ENCODE data around the gene GATA3. TPM values are rescaled to one million over a fixed set of nuclear protein-coding genes. Genes with fewer than 3 reads are reported as not detected.

Gene GATA3
- total RNA-seq, 2 donors from 2014 or later = 10.4 to 19.9 TPM

DNA sequence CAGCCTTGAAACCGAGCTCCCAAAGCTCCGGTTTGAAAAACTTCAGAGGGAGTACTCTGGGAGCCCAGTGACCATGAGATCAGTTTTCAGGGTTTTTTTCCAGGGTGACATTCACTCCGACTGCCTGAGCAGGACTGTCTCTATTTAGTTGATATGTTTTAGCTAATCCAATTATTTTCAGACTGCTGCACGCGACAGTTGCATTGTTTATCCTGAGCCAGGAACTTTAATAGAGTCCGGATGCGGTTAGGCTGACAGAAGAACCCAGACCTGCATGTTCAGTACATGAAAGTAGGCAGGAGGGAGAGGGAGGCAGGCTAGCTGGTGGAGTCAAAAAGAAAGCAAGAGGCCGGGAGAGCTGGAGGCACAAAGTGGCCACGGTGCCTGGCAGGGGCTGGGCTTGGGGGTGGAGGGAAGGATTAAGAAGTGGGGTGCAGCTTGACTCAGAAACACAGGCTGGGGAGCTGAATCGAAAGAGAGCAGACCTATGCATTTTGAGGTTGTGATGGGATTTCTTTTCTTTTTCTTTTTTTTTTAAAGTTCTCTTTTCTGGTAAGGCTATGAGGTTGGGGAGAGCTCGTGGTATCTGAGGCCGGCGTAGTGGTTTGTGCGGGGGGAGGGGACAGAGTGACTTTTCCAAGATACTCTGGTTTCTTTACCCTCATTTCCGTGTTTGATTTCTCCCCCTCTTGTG lies 5.7 kb downstream of the GATA3 start:
- WGBS = 19% methylated on average over 15 of the region's 15 CpGs
- TF ChIP-seq POLR2AphosphoS5 (IDR thresholded peaks at IDR 0.05) (peak; percentile 18), POLR2A (IDR thresholded peaks at IDR 0.05) (no peak)

DNA sequence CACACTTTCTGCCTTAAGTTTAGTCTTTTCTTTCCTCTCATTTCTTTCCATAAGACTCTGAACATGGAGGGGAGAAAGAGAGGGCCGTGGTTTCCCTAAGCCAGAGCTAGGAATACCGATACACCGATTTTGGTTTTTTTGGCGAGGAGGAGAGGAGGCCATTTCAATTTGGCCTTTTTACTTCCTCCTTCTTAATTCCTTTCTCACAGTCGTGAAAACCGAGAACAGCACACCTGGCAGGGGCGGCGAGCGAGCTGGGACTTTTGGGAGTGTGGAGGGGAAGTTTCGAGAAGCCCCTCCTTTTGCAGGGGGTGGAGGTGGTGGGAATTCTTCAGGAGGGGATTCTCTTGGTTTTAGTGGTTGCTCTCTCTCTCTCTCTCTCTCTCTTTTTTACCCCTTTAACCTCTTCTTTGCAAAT lies 6.2 kb downstream of the GATA3 start:
- Histone ChIP-seq H3K36me3 (no peaks in the 10 kb centered on the region), H3K27me3 (replicated peaks; ENCODE audit: insufficient read depth) (no peaks in the 10 kb centered on the region), H3K27ac (peak overlapping the region; percentile 52 to 75), H3K9me3 (no peaks in the 10 kb centered on the region), H3K4me1 (replicated peaks) (peaks cover 4% of the 10 kb centered on the region), H3K4me3 (peak overlapping the region in 1 of 2 donors; percentile 59)
- 36% methylated on average over 10 of the region's 10 CpGs for WGBS
- intact Hi-C loops (cut with DNase I) = no loop called here
- no peak for TF ChIP-seq POLR2AphosphoS5 (IDR thresholded peaks at IDR 0.05)
- TF ChIP-seq, protein P1, sequence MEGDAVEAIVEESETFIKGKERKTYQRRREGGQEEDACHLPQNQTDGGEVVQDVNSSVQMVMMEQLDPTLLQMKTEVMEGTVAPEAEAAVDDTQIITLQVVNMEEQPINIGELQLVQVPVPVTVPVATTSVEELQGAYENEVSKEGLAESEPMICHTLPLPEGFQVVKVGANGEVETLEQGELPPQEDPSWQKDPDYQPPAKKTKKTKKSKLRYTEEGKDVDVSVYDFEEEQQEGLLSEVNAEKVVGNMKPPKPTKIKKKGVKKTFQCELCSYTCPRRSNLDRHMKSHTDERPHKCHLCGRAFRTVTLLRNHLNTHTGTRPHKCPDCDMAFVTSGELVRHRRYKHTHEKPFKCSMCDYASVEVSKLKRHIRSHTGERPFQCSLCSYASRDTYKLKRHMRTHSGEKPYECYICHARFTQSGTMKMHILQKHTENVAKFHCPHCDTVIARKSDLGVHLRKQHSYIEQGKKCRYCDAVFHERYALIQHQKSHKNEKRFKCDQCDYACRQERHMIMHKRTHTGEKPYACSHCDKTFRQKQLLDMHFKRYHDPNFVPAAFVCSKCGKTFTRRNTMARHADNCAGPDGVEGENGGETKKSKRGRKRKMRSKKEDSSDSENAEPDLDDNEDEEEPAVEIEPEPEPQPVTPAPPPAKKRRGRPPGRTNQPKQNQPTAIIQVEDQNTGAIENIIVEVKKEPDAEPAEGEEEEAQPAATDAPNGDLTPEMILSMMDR (IDR thresholded peaks at IDR 0.05) = no peak
- no peak for TF ChIP-seq POLR2A (IDR thresholded peaks at IDR 0.05)
- no peak for DNase-seq (ENCODE audit: low spot score)

More for the DNA sequence above, 5.7 kb downstream of the GATA3 start:
- intact Hi-C loops (cut with DNase I) = no loop called here
- Histone ChIP-seq H3K27me3 (replicated peaks; ENCODE audit: insufficient read depth) (no peaks in the 10 kb centered on the region), H3K4me1 (replicated peaks) (peaks cover 4% of the 10 kb centered on the region), H3K27ac (peak overlapping the region; percentile 52 to 75), H3K36me3 (no peaks in the 10 kb centered on the region), H3K4me3 (peak overlapping the region; percentile 4 to 59), H3K9me3 (no peaks in the 10 kb centered on the region)
- DNase-seq (ENCODE audit: low spot score) = no peak

DNA sequence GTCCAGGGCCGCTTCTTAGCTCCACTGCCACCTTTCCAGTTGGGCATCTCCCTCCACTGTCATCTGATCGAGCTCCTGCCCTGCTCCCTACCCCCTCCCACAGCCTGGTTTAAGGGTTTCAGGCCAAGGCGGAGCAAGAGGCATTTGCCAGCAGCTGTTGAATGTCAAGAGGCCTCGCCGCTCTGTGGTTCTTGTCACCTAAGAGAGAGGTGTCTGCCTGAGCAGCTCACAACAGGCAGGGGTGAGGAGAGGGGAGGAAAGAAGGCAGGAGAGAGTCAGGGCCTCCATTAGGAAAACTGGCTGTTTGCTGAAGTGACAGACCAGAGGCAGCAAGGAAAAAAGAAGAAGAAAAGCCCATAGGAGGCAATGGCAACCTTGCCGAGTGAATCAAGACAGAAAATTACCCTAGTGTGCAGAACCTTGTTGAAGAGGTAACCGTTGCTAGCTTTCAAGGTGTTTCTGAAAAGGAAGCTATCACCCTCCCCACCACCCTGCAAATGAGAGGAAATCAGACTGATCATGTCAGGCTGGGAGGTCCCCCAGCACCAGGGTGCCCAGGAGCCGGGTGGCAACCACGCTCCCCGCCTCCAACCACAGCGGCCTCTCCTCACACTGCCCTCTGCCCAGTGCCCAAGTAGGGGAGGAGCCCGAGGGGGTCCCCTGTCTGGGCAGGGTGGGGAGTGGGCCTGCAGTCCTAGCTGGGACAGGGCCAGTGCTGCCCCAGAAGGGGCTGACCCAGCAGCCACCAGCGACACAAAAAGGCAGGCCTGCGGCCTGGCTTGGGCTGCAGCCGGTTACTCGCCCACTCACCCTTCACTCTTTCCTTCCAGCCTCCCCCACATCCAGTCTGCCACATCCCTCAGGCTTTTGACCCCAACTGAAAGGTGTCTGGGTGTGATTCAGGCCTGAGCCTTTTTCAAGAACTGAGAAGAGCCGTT lies 7.1 kb downstream of the GATA3 start:
- Histone ChIP-seq H3K4me3 (peak overlapping the region in 1 of 2 donors; percentile 59), H3K27me3 (replicated peaks; ENCODE audit: insufficient read depth) (no peaks in the 10 kb centered on the region), H3K36me3 (no peaks in the 10 kb centered on the region), H3K4me1 (replicated peaks) (peaks cover 4% of the 10 kb centered on the region), H3K9me3 (no peaks in the 10 kb centered on the region), H3K27ac (peak overlapping the region; percentile 52 to 75)
- intact Hi-C loops (cut with DNase I) = no loop called here
- 65% methylated on average over 17 of the region's 17 CpGs for WGBS
- DNase-seq (ENCODE audit: low spot score) = no peak
- TF ChIP-seq POLR2A (IDR thresholded peaks at IDR 0.05) (no peak), POLR2AphosphoS5 (IDR thresholded peaks at IDR 0.05) (peak; percentile 9)
- TF ChIP-seq, protein P1 (IDR thresholded peaks at IDR 0.05) = no peak

DNA sequence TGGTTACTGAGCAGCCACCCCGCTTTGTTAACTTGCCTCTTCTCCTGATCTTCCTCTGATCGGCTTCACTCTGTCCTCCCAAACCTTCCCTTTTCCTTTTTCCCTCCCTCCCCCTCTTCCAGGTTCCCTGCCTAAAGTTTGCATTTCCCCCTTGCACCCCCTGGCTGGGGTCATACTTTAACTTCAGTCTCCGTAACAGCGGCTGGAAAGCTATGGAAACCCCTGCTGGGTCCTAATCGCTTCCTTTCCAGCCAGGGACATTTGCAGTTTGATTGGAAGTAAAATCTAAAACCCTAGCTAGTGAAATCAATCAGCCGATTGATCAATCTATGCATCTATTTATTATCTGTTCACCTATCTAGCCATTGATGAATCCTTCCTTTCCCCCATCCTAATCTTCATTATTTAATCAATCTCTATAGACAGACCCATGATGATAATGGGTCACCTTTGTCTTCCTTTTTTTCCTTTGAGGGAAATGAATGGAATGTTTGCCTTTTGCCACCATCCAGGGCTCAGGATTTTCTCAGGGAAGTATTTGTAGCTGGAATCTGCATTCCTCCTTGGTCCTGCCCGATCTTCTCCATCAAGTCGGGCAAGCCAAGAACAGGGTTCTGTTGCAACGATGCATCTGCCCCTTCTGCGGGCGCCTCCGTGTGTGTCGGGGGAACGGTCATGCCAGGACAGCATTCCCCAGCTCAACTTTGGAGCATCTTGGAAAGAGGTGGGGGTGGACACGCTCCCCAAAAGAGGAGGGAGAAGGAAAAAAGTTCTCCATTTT lies 8.8 kb downstream of the GATA3 start:
- Histone ChIP-seq H3K4me1 (replicated peaks) (peaks cover 4% of the 10 kb centered on the region), H3K9me3 (no peaks in the 10 kb centered on the region), H3K27ac (no peak overlapping the region), H3K36me3 (no peaks in the 10 kb centered on the region), H3K4me3 (no peak overlapping the region), H3K27me3 (replicated peaks; ENCODE audit: insufficient read depth) (no peaks in the 10 kb centered on the region)
- intact Hi-C loops (cut with DNase I) = no loop called here
- WGBS = 66% methylated on average over 15 of the region's 15 CpGs
- no peak for TF ChIP-seq POLR2AphosphoS5 (IDR thresholded peaks at IDR 0.05)
- TF ChIP-seq, protein P1 (IDR thresholded peaks at IDR 0.05) = no peak
- no peak for DNase-seq (ENCODE audit: low spot score)

DNA sequence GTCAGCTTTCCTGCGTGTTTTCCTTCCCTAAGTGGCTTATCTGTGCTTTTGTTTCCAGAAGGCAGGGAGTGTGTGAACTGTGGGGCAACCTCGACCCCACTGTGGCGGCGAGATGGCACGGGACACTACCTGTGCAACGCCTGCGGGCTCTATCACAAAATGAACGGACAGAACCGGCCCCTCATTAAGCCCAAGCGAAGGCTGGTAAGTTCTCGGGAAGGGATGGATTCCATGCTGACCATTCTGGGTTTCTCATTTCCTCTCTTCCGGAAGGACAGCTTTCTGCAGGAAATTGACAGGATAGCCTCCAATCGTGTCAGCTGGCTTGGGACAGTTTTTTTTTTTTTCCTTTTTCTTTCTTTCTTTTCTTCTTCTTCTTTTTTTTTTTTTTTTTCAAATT lies 9.4 kb downstream of the GATA3 start:
- intact Hi-C loops (cut with DNase I) = no loop called here
- H3K4me3 ChIP-seq = no peak overlapping the region
- H3K9me3 ChIP-seq = no peaks in the 10 kb centered on the region
- no peaks in the 10 kb centered on the region for H3K27me3 ChIP-seq (replicated peaks; ENCODE audit: insufficient read depth)
- H3K36me3 ChIP-seq = no peaks in the 10 kb centered on the region
- no peak overlapping the region for H3K27ac ChIP-seq
- DNase-seq (ENCODE audit: low spot score) = no peak
- H3K4me1 ChIP-seq (replicated peaks) = peaks cover 4% of the 10 kb centered on the region
- 83% methylated on average over 13 of the region's 13 CpGs for WGBS
- TF ChIP-seq, protein P1 (IDR thresholded peaks at IDR 0.05) = no peak
- TF ChIP-seq POLR2A (IDR thresholded peaks at IDR 0.05) (no peak), POLR2AphosphoS5 (IDR thresholded peaks at IDR 0.05) (no peak)

Measured in prostate gland (tissue), 2 donors.